GM10248 (cell line): Measurements from ENCODE around the gene SDK2.

Source experiments
- CTCF ChIA-PET: fragments of 300-600 bp; sonication (Branson Sonifier 250); formaldehyde crosslinking; extraction: SDS; loops from one replicate; lab custom pipeline; 2021; ENCODE audit warnings: antibody characterized with exemption; lab: Yijun Ruan, JAX
- POLR2A ChIA-PET: fragments of 350-650 bp; sonication (Branson Sonifier 250); formaldehyde crosslinking; extraction: SDS; loops from one replicate; lab custom pipeline; 2020; ENCODE audit warnings: antibody characterized with exemption; lab: Yijun Ruan, JAX
- DNase-seq: peaks from one replicate; pipeline ENCODE4 v3.0.0; 2012; ENCODE audit errors: extremely low spot score
- CTCF ChIP-seq: IDR thresholded peaks from 2 replicates; pipeline ENCODE4 v1.5.1; 2012; ENCODE audit warnings: mild to moderate bottlenecking, low read depth; ENCODE audit errors: extremely low read depth, missing control alignments, control extremely low read depth

Gene SDK2

GRCh38 chr17:73589363-73589980 is 54.8 kb downstream of the SDK2 start:
- ChIA-PET POLR2A (no interaction called here), CTCF (interaction anchor here (0.9 kb wide), 1 partner anchor 11 kb away, joined by 3 read pairs; no protein-coding TSS in a partner anchor)
- DNase-seq, result no peak
- no peak for TF ChIP-seq CTCF

GRCh38 chr17:73588891-73589290 is 55.4 kb downstream of the SDK2 start:
- POLR2A ChIA-PET, result no interaction called here
- no peak for DNase-seq
- CTCF ChIA-PET, result interaction anchor here (0.9 kb wide), 1 partner anchor 11 kb away, joined by 3 read pairs; no protein-coding TSS in a partner anchor
- TF ChIP-seq CTCF, result no peak

GRCh38 chr17:73588301-73588846 is 55.9 kb downstream of the SDK2 start:
- DNase-seq, result no peak
- TF ChIP-seq CTCF, result no peak
- ChIA-PET POLR2A (no interaction called here), CTCF (no interaction called here)

GRCh38 chr17:73586921-73587602 is 57.2 kb downstream of the SDK2 start:
- ChIA-PET CTCF (interaction anchor here (1.3 to 2.7 kb wide), 3 partner anchors 8 to 365 kb away, joined by 3 to 17 read pairs (median 4); no protein-coding TSS in a partner anchor), POLR2A (no interaction called here)
- no peak for DNase-seq
- no peak for TF ChIP-seq CTCF

GRCh38 chr17:73586275-73586832 is 57.9 kb downstream of the SDK2 start:
- no peak for TF ChIP-seq CTCF
- no peak for DNase-seq
- POLR2A ChIA-PET, result no interaction called here
- CTCF ChIA-PET, result interaction anchor here (1.1 to 2.7 kb wide), 4 partner anchors 8 to 366 kb away, joined by 3 to 17 read pairs (median 4); no protein-coding TSS in a partner anchor

GRCh38 chr17:73585583-73585982 is 58.7 kb downstream of the SDK2 start:
- CTCF ChIA-PET, result interaction anchor here (1.1 to 2.7 kb wide), 2 partner anchors 18 to 125 kb away, joined by 4 to 17 read pairs; no protein-coding TSS in a partner anchor
- TF ChIP-seq CTCF, result peak; percentile 8
- POLR2A ChIA-PET, result no interaction called here
- DNase-seq, result no peak
